Glomerular visceral epithelial cell (primary cell): ENCODE data around the gene ZFAND2A.
"Not testable (repeated sequence)": the region's sequence is repeated elsewhere in the genome, so short reads cannot be mapped to it uniquely, and the experiment has no call there.

ENCODE experiments used
- DNase-seq: peaks from one replicate; pipeline ENCODE4 v3.0.0-alpha.2; 2016; ENCODE audit errors: extremely low spot score

Gene ZFAND2A

GRCh38 chr7:1124164-1124563, 35.8 kb downstream of the ZFAND2A start:
- no peak for DNase-seq

GRCh38 chr7:1123715-1124114, 36.3 kb downstream of the ZFAND2A start:
- peak; percentile 33 for DNase-seq

GRCh38 chr7:1122832-1123501, 37.0 kb downstream of the ZFAND2A start:
- no peak for DNase-seq

GRCh38 chr7:1121886-1122831, 37.8 kb downstream of the ZFAND2A start:
- DNase-seq = no peak

GRCh38 chr7:1121476-1121875, 38.5 kb downstream of the ZFAND2A start:
- DNase-seq = no peak

- no peak for DNase-seq
These were observed 39.2 kb downstream of the ZFAND2A start for GRCh38 chr7:1120791-1121190.

- no peak for DNase-seq
These were observed 40.8 kb downstream of the ZFAND2A start for GRCh38 chr7:1119201-1119600.

GRCh38 chr7:1117321-1117928, 42.6 kb downstream of the ZFAND2A start:
- no peak for DNase-seq

- not testable (repeated sequence) for DNase-seq
These were observed 43.5 kb downstream of the ZFAND2A start for GRCh38 chr7:1116383-1117008.

GRCh38 chr7:1115171-1116045, 44.6 kb downstream of the ZFAND2A start:
- not testable (repeated sequence) for DNase-seq

GRCh38 chr7:1114505-1114904, 45.5 kb downstream of the ZFAND2A start:
- no peak for DNase-seq

GRCh38 chr7:1114088-1114487, 45.9 kb downstream of the ZFAND2A start:
- no peak for DNase-seq

GRCh38 chr7:1113548-1113885, 46.5 kb downstream of the ZFAND2A start:
- no peak for DNase-seq

GRCh38 chr7:1112625-1113547, 47.1 kb downstream of the ZFAND2A start:
- DNase-seq = no peak

GRCh38 chr7:1112109-1112508, 47.9 kb downstream of the ZFAND2A start:
- DNase-seq = no peak

- DNase-seq = no peak
These were observed 48.8 kb downstream of the ZFAND2A start for GRCh38 chr7:1111156-1111555.

- DNase-seq = no peak
These were observed 49.6 kb downstream of the ZFAND2A start for GRCh38 chr7:1110358-1110757.

GRCh38 chr7:1109581-1110310, 50.2 kb downstream of the ZFAND2A start:
- DNase-seq = no peak

GRCh38 chr7:1108264-1108920, 51.6 kb downstream of the ZFAND2A start:
- no peak for DNase-seq
